ENCODE measurements around the gene FLNA. TPM values are rescaled to one million over a fixed set of nuclear protein-coding genes. Genes with fewer than 3 reads are reported as not detected.

The FLNA gene
- total RNA-seq, 2 donors from 2014 or later, result 1,711 to 2,337 TPM

GRCh38 chrX:154352012-154352401 is 22.4 kb downstream of the FLNA start:
- Histone ChIP-seq H3K27me3 (replicated peaks; ENCODE audit: insufficient read depth) (no peaks in the 10 kb centered on the region), H3K4me3 (no peak overlapping the region), H3K4me1 (replicated peaks) (no peaks in the 10 kb centered on the region), H3K9me3 (no peaks in the 10 kb centered on the region), H3K27ac (no peak overlapping the region), H3K36me3 (no peaks in the 10 kb centered on the region)
- DNase-seq (ENCODE audit: low spot score), result no peak
- intact Hi-C loops (cut with DNase I), result no loop called here
- WGBS, result 76% methylated on average over 5 of the region's 14 CpGs
- TF ChIP-seq POLR2A (IDR thresholded peaks at IDR 0.05), result no peak
- no peak for TF ChIP-seq POLR2AphosphoS5 (IDR thresholded peaks at IDR 0.05)
- TF ChIP-seq CTCF (IDR thresholded peaks at IDR 0.05), result no peak

GRCh38 chrX:154351183-154352011 is 23.0 kb downstream of the FLNA start:
- TF ChIP-seq CTCF (IDR thresholded peaks at IDR 0.05) (no peak), POLR2AphosphoS5 (IDR thresholded peaks at IDR 0.05) (no peak), POLR2A (IDR thresholded peaks at IDR 0.05) (no peak)
- WGBS, result 68% methylated on average over 17 of the region's 30 CpGs
- no peak for DNase-seq (ENCODE audit: low spot score)
- Histone ChIP-seq H3K27ac (no peak overlapping the region), H3K36me3 (no peaks in the 10 kb centered on the region), H3K4me3 (no peak overlapping the region), H3K27me3 (replicated peaks; ENCODE audit: insufficient read depth) (no peaks in the 10 kb centered on the region), H3K4me1 (replicated peaks) (no peaks in the 10 kb centered on the region), H3K9me3 (no peaks in the 10 kb centered on the region)
- intact Hi-C loops (cut with DNase I), result no loop called here

- no peaks in the 10 kb centered on the region for H3K36me3 ChIP-seq
- H3K4me1 ChIP-seq (replicated peaks), result no peaks in the 10 kb centered on the region
- no peak overlapping the region for H3K27ac ChIP-seq
- no peak overlapping the region for H3K4me3 ChIP-seq
- intact Hi-C loops (cut with DNase I), result no loop called here
- H3K27me3 ChIP-seq (replicated peaks; ENCODE audit: insufficient read depth), result no peaks in the 10 kb centered on the region
- no peak for DNase-seq (ENCODE audit: low spot score)
- H3K9me3 ChIP-seq, result no peaks in the 10 kb centered on the region
- 77% methylated on average over 11 of the region's 19 CpGs for WGBS
- TF ChIP-seq POLR2AphosphoS5 (IDR thresholded peaks at IDR 0.05) (no peak), CTCF (IDR thresholded peaks at IDR 0.05) (no peak), POLR2A (IDR thresholded peaks at IDR 0.05) (no peak)
Observed at GRCh38 chrX:154350429-154351182, 23.8 kb downstream of the FLNA start.

GRCh38 chrX:154349979-154350378 is 24.5 kb downstream of the FLNA start:
- no peak overlapping the region for H3K4me3 ChIP-seq
- H3K9me3 ChIP-seq, result no peaks in the 10 kb centered on the region
- H3K4me1 ChIP-seq (replicated peaks), result no peaks in the 10 kb centered on the region
- 87% methylated on average over 3 of the region's 15 CpGs for WGBS
- no peak for TF ChIP-seq POLR2A (IDR thresholded peaks at IDR 0.05)
- no peak for TF ChIP-seq CTCF (IDR thresholded peaks at IDR 0.05)
- no peak for TF ChIP-seq POLR2AphosphoS5 (IDR thresholded peaks at IDR 0.05)
- no peak for DNase-seq (ENCODE audit: low spot score)
- H3K27me3 ChIP-seq (replicated peaks; ENCODE audit: insufficient read depth), result no peaks in the 10 kb centered on the region
- no peak overlapping the region for H3K27ac ChIP-seq
- intact Hi-C loops (cut with DNase I), result no loop called here
- no peaks in the 10 kb centered on the region for H3K36me3 ChIP-seq
